Amniotic stem cell (primary cell): ENCODE data around the gene PAPPA2.

Source experiments
- DNase-seq: peaks from one replicate; lab custom pipeline; 2025; lab: John Stamatoyannopoulos, UW

PAPPA2 gene

DNA sequence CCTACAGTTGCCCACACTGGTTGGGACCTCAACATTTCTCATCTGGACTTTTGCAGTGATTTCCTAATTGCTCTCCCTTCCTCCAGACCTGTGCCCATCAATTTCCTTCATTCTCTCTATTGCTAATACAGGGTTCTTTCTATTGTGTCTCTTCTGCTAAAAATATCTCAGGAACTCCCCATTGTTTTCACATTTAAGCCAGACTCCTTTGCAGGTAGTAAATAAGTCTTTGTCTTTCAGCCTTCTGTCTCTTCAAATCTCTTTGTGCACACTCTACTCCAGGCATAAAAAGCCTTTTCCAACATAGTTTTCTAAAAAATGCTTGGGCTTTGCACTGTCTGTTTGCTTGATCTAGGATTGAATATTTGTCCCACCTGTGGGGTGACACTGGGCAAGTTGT, 340.6 kb downstream of the PAPPA2 start:
- no peak for DNase-seq

DNA sequence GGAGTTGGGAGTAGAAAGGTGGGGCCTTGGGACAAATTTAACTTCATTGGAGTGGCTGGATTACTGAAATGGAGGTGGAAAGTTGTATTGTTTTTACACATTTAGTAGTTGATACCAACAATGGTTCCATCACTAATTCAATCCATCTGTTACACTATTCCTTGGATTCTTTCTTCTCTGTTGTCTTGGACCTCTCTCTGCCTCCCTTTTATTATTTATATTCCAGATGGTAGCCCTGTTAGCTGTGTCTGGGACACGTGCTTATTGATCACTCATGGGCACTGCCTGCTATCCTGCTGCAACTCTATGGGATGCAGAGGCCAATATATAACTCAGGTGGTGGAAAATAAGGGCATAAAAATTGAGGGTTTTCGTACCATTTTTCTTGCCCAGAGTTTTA, 346.3 kb downstream of the PAPPA2 start:
- no peak for DNase-seq

DNA sequence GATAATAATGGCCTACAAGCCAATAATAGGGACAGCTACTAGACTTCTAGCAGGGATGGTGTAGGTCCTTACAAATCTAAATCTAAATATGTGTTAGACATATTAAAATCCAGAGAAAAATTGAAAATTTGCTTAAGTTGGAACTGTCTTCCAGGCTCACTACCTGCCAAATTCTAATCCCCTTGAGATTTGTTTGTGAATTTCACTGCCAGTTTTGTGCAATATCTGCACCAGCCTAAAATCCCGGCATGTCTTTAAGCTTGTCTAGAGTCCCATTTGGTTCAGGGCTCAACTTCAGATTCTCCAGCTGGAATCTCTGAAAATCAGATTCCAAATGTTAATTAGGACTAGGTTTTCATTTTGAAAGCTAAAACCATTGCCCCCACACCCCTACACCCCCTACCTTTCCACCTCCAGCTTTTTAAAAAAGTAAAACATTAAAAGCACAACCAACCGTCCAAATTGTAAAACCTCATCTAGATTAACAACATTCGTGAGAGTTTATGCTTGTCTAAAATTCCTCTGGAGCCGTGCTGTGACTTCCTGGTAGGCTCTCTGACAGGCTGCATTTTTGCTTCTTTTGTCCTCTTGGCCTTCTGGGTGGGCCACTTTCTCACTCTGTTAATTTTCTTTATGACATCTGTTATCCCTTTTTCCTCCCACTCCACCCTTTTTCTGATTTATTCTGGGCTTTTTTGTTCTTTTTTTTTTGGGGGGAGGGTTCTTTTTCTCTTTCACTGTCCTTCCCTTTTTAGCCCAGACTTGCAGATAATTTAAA, 348.7 kb downstream of the PAPPA2 start:
- no peak for DNase-seq

DNA sequence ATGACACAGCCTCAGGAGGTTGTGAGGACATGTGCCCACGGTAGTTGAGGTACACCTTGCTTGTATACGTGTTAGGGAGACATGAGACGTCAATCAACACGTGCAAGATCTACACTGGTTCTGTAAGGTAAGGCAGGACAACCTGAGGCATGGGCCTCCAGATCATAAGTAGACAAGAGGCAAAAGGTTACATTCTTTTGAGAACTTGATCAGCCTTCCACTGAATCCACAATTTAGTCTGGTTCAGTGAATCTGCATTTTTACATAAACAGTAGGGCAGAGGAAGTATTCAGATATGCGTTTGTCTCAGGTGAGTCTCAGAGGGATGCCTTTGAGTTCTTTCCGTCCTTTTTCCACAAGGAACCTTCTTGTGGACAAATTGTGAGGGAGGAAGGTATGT, 352.6 kb downstream of the PAPPA2 start:
- no peak for DNase-seq

DNA sequence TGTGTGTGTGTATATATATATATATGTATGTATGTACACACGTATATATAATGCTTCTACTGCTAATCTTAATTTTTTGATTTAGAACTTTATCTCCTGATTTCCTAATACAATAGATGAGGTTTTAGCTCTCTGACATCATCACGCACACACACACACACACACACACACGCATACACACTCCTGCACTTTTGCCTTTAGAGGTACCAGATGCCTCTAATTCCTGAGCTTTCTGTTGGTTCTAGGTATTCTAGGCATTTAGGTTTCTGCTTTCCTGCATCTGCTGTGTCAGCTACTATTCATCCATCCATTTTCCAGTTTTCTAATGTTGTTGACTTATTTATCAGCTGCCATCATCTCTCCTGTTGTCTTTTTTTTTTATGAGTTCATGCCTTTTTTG, 353.3 kb downstream of the PAPPA2 start:
- no peak for DNase-seq

DNA sequence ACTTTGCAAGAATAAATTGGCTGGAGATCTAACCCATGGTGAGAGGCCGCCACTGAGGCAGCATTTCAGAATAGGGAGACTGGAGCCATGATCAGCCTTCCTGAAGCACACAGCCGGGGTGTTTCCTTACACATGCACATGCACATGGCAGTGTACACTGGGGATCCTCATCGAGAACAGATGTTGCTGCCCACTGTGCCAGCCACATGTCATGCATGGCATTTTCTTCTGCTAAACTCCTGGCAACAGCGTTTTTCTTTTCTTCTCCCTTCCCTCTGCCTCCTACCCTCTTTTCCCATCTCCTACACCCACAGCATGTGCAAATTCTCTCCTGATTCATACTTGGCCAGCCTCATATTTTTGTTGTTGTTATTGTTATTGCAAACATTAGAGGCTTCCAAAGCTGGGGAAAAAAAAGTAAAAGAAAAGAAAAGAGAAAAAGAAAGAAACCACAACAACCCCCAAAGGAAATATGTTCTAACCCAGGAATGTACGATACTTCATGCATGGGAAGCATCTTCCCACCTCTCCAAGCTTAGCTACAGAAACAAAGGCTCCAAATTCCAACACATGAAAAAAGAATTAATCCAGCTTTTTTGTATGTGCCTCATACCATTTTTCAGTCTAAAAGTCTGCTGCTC, 357.5 kb downstream of the PAPPA2 start:
- DNase-seq: no peak

DNA sequence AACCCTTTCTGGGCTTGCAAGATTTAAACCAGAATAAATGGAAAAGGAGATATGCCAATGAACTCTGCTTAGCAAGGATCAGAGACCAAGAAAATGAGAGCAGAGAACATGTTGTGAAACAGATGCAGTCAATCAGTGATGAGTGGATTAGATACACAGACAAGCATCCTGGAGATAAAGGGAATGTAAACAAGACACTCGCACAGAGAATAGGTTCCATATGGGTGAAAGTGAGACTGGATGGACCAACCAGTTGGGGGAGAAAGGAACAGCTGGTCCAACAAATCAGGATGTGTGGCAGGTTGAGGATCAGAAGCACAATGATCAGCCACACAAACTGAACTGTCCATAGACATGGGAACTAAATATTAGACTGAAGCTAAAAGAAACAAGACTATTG, 363.3 kb downstream of the PAPPA2 start:
- DNase-seq: no peak

DNA sequence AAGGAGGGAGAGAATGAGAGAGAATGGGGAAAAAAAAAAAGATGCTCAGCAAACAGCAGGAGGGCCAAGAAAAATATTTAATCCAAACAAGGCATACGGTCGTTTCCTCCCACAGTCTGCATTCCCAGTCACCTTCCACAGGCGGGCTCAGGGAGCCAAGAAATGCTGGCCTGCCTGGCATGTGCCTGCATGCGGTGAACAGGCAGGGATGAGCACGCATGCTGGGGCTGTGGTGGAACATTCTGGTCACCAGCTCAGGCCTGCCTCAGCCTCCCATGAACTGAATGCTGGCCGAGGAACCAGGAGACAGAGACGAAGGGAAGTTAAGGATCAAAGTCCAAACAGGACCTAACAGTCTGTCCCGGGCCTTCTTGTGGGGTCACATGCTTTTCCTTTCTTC, 366.3 kb downstream of the PAPPA2 start:
- no peak for DNase-seq

DNA sequence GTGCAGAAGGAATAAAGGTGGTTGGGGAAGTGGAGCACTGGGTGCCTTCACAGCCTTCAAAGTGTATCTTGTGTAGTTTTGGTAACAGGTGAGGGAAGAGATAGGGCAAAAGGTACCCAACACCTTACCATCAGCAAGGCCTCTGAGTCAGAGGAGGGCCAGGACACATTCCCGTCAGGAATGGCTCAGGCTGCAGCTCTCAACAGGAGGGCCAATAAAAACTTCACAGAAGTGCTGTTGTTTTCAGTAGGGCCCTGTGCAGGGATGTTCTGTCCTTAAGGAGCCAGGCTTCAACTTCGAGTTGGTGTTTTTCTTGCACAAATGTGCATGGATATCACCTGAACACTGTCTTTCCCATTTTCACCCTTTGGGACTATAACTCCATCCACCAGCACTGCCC, 368.2 kb downstream of the PAPPA2 start:
- no peak for DNase-seq

DNA sequence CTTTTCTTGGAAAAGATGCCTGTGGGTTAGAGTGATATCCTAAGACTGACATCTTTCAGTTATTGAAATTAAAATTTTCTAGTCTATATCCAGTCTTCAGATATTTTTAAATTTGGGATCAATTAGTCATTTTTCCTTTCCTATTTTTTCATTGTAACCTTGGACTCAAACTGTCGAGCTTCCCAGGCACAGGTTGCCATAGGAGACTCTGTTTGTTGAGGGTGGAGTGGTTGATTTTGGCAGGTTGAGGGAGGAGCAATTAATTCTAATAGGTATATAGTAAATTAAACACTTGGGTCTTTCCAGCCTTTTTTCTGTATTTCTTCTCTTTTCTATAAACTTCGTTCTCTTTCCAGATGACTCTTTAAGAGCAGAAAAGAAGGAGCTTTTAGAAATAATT, 374.7 kb downstream of the PAPPA2 start:
- DNase-seq: no peak

DNA sequence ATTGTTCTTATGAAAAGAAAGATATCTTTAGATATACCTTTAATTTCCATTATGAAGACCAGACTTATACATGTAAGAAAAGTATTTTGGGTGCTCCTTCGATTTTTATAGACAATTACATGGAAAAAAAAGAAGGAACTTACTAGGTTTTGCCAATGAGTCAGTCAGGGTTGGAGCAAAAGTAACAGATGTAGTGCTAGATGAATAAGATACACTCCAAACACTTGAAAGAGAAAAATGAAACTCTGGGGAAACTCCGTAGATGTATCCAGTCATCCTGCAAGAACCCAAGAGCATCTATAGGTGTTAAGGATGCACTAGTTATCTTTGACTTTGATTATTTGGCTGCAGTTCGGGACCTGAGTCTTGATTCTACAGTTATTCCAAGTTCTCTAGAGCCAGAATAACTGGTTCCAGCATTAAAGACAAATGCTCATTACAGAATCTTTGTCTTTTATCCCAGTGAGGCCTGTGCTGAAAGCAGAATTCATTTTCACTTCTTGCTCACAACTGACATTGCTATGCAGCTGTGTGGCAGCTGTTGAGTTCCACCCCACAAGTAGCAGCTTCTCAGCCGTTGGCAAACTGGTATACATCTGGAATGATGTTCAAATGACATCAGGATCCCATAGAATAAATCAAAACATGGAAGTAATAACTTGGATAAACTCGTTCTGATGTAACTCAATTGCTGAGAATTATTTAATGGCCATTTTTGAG, 375.5 kb downstream of the PAPPA2 start:
- no peak for DNase-seq

DNA sequence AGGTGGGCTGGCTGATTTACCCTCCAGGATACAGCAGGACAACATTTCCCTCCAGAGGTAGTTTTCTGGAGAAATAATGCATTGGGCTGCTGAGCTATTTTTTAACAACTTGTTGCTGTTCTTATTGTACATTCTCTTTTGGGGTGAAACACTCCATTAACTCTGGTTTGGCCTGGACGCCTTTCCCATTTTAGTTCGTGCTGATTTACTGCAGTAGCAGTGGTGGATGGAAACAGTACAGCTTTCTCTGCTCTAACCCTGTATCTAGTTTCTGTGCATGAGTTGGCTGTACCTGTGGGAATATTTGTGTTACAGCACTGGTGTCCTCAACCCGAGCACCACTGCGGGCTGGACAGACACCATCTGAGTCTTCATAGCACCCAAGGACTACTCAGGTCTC, 376.2 kb downstream of the PAPPA2 start:
- DNase-seq: no peak

DNA sequence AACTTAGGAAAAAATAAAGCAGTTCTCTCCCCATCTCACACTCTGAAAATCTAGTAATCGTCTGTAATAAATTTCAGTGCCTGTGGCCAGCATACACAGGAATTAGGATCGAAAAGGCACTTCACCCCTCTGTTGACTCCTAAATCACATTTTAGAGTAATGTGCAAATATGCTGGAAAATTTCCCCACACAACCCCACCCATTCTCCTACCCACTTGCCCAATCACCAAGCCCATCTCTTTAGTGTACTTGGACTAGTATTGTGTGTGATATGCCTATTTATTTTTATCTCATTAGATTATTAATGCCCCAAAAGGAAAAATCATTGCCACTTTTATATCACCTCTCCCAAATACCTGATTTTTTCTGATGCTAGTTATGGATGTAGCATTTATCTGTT, 378.3 kb downstream of the PAPPA2 start:
- DNase-seq: no peak

DNA sequence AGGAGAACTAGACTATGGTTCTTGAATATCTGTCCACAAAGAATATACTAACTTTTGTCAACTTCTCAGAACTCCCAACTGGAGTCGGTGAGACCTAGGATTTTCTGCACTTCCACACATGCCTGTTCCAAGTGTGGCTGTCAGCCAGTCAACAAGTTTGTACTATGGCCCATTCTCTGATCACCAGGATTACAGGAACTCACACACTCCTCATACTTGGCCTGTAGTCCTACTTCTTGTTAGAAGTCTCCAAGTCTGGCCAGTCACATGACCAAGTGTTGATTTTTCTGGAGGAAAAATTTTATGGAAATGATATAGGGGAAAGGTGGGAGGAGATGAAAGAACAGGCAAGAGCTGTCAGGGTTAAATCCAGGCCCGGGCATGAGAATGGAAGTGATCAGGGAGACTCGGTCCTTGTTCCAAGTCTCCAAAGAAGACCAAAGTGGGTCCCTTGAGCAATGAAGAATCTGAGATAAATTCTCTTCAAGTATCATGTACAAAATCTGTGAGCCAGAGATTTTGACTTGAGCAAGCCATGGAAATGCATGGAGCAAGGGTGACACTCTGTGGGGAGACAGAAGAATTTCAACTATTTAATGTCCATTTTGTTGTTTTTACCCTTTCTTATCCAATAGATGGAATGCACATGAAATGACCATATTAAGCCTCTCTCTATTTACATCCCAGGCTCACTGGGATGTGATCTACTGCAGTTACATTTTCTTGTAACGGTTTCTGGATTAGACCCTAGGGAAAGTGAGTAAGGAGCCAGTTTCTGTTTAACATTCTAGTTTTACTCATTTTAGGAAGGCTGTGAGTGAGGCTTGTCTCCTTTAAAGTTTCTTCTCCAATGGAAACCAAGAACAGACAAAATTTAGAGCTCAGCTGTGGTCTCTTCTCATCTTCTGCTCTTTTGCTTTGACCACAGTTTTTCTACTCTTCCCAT, 380.6 kb downstream of the PAPPA2 start:
- DNase-seq: no peak

DNA sequence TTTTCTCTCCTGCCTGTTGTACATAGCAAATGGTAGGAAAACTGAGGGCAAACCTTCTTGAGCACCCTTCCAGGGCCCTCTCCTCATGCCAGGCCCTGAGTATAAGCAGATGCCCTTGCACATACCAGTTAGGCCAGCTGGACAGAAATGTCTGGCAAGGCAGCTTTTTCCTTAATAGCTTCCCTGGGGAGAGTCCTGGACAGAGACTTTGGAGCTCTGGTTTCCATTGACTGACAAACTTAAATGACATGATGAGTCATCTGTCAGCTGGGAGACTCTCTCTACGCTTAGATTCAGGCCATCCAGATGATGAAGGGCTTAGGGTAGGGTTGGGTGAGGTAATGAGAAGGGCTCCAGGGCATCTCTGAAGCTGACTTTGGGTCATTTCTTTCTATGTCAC, 384.1 kb downstream of the PAPPA2 start:
- DNase-seq: no peak

DNA sequence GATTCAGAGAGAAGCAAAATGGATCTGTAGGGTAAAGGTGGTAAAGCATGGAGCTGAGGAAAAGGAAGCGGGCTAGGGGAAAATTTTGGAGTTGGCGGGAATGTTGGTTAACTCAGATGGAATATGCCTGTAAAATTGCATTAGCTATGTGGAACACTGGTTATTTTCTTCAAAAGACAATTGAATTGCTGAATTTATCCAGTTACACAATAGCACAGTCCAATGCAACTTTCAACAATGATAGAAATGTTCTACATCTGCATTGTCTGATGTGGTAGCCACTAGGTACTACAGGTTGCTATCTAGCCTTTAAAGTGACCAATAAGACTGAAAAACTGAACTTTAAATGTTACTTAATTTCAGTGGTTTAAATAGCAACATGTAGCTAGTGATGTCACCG, 386.3 kb downstream of the PAPPA2 start:
- DNase-seq: no peak

DNA sequence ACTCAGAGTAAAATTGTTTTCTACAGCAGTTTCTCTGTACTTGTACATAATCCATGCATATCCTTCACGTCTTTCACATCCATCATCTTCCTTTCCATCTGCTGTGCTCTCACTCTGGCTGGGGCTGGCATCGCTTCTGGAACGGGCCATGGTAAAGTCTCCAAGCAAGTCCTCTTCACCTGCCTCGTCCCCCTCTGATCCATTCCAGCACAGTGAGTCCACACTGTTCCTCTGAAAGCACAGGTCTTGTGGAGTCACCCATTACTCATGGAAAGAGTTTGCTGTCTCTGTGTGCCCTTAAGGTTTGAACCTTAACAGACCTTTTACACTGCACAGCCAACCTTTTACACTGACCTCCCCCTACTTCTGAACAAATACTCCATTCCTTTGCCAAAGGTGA, 387.9 kb downstream of the PAPPA2 start:
- no peak for DNase-seq

DNA sequence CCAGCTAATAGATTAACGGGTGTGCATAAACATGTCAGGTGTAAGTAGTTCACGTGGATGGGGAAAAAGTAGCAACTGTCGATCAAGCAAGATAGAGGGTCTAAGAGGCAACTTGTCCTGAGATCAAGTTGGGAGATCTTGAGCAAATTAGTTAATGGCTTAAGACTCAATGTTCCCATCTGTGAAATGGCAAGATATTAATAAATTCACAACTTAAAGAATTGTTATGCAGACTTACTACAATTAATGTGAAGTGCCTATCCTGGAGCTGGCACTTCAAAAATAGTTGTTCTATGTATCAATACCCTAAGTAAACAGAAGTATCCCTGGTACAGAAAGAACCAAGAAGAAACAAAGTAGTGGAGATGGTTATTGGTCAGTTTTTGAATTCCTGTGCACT, 389.1 kb downstream of the PAPPA2 start:
- DNase-seq: no peak

DNA sequence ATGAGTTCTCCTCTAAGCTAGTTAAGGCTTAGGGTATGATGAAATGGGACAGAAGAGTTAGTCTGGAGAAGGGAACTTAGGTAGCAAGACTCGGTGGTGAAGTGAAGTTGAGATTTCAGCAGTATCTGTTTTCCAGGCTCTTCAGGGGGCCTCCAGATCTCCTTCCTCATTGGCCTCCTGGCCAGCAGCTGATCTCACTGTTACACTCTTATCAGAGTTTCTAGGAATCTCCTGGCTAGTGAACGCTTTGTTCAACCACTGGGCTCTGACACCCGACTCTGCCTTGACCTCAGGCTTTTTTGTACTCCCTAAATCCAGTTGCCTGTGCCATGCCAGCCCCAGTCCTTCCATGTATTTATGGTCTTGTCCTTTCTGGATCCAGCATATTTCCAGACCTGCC, 390.5 kb downstream of the PAPPA2 start:
- no peak for DNase-seq

DNA sequence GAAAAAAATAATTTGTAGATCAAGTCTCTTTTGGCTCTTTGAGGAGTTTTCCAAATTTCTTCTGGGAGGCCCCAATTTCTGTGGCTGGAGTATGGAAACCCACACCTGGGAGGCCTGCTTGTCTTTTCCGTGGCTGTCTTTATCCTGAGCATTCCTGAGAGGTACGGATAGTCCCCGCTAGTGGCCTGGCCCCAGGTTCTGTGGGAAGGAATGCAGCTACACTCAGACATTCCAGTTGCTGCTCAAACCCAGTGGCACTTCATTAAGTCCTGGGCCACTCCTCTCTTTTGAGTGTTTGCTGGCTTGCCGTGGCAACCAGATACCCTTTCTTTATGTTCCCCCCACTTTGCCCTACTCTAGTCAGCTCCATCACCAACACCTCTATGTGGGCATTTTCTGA, 391.1 kb downstream of the PAPPA2 start:
- DNase-seq: no peak

DNA sequence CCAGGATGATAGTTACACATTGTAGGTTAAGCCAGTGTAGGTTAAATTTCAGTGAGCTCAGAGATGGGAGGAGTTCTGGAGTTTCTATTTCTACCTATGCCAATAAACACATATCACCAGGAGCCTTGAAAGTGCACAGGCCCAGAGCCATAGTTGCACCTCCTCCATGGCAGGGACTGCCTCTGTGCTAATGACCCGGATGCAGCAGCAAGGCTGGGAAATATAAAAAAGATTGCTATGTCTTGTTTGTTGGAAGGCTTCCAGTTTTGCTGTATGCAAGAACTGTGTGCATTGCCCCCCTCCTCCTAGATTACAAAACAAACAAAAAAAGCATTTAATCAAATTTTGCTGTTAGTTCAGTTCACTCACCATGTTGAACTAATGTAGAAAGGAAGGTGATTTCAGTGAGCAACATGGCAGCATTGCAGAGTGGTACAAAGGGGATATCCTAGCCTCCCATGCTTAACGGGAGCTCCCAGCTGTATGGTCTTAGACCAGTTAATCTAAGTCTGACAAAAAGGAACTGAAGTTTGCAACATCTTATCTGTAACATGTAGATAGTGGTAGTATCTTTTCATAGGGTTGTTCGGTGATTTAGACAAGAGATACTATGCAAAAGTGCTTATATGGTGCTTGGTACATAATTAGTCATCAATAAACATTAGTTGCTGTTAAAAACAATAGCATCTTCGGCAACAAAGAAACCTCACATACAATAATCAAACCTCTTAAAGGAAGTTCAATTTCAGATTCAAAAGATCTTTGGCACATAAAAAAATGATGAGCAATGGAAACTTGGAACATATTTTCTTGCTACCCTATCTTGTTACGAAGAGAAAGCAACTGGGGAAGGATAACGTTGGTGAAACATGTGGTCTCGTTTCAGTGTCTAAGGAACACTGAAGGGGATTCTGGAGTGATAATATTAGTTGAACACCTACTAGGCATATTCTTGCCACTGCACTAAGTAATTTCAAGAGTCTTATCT, 392.1 kb downstream of the PAPPA2 start:
- no peak for DNase-seq
